ENCODE measurements around the gene PDE4B.
"Not testable (repeated sequence)": the region's sequence is repeated elsewhere in the genome, so short reads cannot be mapped to it uniquely, and the experiment has no call there.

PDE4B gene

GRCh38 chr1:66403007-66403731, 610.5 kb downstream of the PDE4B start:
- DNase-seq = no peak

GRCh38 chr1:66405061-66405460, 612.4 kb downstream of the PDE4B start:
- no peak for DNase-seq

- DNase-seq = not testable (repeated sequence)
Measured at GRCh38 chr1:66411449-66411848, 618.8 kb downstream of the PDE4B start.

DNA sequence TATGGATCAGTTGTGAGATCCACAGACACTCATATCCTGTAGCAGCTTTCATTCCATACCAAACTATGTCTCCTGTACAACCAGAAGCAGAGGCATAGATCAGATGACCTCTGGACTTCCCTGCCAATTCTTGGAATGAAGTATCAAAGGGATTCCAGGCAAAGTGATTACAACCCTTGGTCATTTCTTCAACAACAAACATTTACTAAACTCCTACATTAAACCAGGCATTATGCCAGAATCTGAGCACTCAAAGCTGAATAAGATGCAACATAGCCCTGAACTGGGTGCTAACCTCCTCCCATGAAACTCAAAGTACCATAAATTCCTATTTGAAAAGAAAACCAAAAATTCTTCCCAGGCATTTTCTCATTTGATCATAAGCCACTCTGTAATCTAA, 620.0 kb downstream of the PDE4B start:
- no peak for DNase-seq

DNA sequence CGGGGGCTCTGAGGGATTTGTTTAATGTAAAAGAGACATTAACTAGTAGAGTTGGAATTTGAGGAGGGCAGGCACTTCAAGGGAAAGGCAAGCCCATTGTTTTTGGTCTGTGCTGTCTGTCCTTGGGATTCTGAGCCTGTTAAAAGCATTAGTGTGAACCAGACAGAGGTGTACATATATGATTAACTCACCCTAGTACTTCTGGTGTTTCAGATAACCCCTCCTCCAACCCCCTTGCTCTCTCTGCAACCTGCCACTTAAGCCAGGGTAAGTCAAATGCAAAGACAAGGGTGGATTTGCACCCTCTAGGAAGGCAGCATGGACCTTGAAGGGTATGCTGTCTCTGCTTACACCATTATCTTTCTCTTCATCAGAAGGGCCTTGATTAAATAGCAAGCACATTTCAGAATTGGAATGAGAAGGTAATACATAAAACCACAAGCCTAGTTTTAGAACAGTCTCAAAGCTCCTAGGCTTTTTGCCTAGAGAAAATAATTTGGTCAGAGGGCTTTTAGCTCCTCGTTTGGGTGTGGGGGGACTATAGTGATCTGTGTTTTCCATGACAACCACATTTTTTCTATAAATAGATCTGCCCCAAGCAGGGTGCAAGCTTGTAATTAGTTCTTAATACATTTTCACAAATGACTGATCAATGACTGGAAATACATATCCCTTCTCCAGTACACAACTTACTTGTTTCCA, 620.6 kb downstream of the PDE4B start:
- DNase-seq = no peak

DNA sequence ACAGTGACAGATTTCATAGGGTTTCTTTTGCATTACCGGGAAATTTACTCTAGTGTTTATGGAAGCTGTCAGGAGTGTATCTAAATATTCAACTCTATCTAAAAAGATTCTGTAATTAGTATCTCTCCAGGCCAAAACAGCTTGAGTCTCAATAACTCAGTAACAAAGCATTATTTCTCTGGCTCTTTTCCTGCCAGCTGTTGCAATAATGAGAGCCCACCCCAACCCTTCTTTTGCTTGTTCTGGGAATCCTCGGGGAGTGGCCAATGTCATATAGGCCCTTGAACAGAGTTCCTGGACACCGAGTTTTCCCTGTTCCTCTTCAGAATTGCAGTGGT, 621.1 kb downstream of the PDE4B start:
- no peak for DNase-seq

- no peak for DNase-seq
Measured at GRCh38 chr1:66415281-66415680, 622.6 kb downstream of the PDE4B start.

DNA sequence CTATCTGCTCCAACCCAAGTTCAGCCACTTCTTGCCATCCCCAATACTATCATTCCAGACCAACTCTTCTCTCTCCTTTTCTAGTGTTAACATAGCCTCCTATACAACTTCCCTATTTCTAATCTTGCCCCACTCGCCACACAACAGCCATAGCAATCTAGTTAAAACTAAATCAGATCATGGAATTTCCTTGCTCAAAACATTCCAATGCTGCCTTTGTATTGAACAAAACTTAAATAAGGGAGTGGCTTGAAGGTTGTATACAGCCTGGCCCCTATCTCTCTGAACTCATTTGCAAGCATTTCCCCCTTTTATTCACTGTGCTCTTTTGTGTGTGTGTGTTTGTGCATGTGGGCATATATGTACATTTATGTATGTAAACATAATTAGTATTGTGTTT, 623.2 kb downstream of the PDE4B start:
- DNase-seq = no peak

DNA sequence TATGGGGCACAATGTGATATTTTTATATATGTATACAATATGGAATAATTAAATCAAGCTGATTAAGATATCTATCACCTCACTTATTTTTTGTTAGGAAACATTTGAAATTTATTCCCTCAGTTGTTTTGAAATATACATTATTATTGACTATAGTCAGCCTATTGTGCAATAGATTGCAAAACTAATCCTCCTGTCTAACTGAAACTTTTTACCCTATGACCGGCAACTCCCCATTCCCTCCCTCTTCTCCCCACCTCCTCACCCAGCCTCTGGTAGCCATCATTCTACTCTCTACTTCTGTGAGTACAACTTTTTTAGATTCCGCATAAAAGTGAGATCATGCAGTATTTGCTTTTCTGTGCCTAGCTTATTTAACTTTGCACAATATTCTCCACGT, 623.6 kb downstream of the PDE4B start:
- DNase-seq = no peak

- no peak for DNase-seq
Measured at GRCh38 chr1:66418021-66418420, 625.3 kb downstream of the PDE4B start.

- not testable (repeated sequence) for DNase-seq
Measured at GRCh38 chr1:66420171-66420570, 627.5 kb downstream of the PDE4B start.

GRCh38 chr1:66420906-66421305, 628.2 kb downstream of the PDE4B start:
- not testable (repeated sequence) for DNase-seq

DNA sequence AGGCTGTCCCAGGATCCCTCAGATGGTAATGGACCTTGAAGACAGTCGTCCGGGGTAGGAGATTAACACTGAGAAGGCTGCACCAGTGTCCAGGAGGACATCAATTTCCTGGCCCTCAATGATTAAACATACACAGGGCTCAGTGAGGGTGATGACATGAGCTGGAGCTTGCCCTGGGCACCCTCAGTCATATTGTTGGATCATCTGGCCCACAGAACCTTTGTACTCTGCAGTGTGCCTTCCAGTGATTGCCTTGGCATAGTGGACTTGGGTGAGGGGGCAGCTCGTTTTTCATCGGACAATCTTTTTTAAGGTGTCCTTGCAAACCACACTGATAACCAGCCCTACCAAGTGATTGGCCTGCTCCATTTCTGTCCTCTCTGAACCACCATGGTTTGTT, 630.1 kb downstream of the PDE4B start:
- DNase-seq = no peak
